Measurements from ENCODE around the gene CEP63.

- TF ChIP-seq POLR2A (IDR thresholded peaks at IDR 0.05): no peak
- no peak for TF ChIP-seq CTCF (IDR thresholded peaks at IDR 0.05)
Observed at GRCh38 chr3:134505485-134505884, 19.6 kb downstream of the CEP63 start.
